Renal cortical epithelial cell (primary cell): ENCODE results near the gene GADD45B. TPM values are rescaled to one million over a fixed set of nuclear protein-coding genes. Genes with fewer than 3 reads are reported as not detected.
"Not testable (repeated sequence)": the region's sequence is repeated elsewhere in the genome, so short reads cannot be mapped to it uniquely, and the experiment has no call there.

Source experiments
- DNase-seq: peaks from one replicate; pipeline ENCODE4 v3.0.0-alpha.2; 2011; ENCODE audit warnings: low read depth
- total RNA-seq: library from RNA; depleted of rRNA; stranded (reverse); fragments of >200 nt; gene quantifications from 2 replicates; pipeline ENCODE4 v1.2.3, GENCODE V29; 2014

Gene GADD45B
- total RNA-seq, 1 donor from 2014 or later, result 50.2 TPM

- DNase-seq, result no peak
Measured at GRCh38 chr19:2514981-2515518, 39.1 kb downstream of the GADD45B start.

- DNase-seq, result no peak
Measured at GRCh38 chr19:2516727-2517126, 40.8 kb downstream of the GADD45B start.

- DNase-seq, result no peak
Measured at GRCh38 chr19:2517881-2518601, 42.1 kb downstream of the GADD45B start.

- not testable (repeated sequence) for DNase-seq
Measured at GRCh38 chr19:2518856-2519255, 42.9 kb downstream of the GADD45B start.

- DNase-seq, result no peak
Measured at GRCh38 chr19:2519482-2519881, 43.6 kb downstream of the GADD45B start.

GRCh38 chr19:2523630-2524311 lies 47.8 kb downstream of the GADD45B start:
- DNase-seq, result no peak

- DNase-seq, result no peak
Measured at GRCh38 chr19:2524361-2524839, 48.5 kb downstream of the GADD45B start.

GRCh38 chr19:2524840-2525723 lies 49.2 kb downstream of the GADD45B start:
- DNase-seq, result peak; percentile 72

- DNase-seq, result no peak
Measured at GRCh38 chr19:2527171-2527570, 51.2 kb downstream of the GADD45B start.

- no peak for DNase-seq
Measured at GRCh38 chr19:2527686-2528085, 51.8 kb downstream of the GADD45B start.

Other genes with a start within 250 kb of the GADD45B start
- gene PLEKHJ1, start 239.8 kb upstream of the GADD45B start, total RNA-seq, result 68.1 and 121 TPM in 2 replicates
- gene SF3A2, start 239.3 kb upstream of the GADD45B start, total RNA-seq, result 21.0 and 39.2 TPM in 2 replicates
- gene AMH, start 226.8 kb upstream of the GADD45B start, total RNA-seq, result 1.0 TPM in 1 of 2 replicates, not detected in the other
- gene JSRP1, start 219.7 kb upstream of the GADD45B start, total RNA-seq, result 3.3 TPM in 1 of 2 replicates, not detected in the other
- gene PEAK3, start 194.0 kb upstream of the GADD45B start, total RNA-seq, result 0.05 TPM in 1 of 2 replicates, not detected in the other
- gene LINGO3, start 168.0 kb upstream of the GADD45B start, total RNA-seq, result 0.05 TPM in 1 of 2 replicates, not detected in the other
- gene LSM7, start 147.5 kb upstream of the GADD45B start, total RNA-seq, result 69.3 and 119 TPM in 2 replicates
- gene SPPL2B, start 147.4 kb upstream of the GADD45B start, total RNA-seq, result 12.5 and 43.7 TPM in 2 replicates
- 0.05 TPM in 1 of 2 replicates, not detected in the other for gene TMPRSS9, start 115.9 kb upstream of the GADD45B start, total RNA-seq
- gene TIMM13, start 48.5 kb upstream of the GADD45B start, total RNA-seq, result 31.8 and 45.5 TPM in 2 replicates
- 47.4 and 75.4 TPM in 2 replicates for gene LMNB2, start 19.2 kb upstream of the GADD45B start, total RNA-seq
- gene GNG7, start 226.6 kb downstream of the GADD45B start, total RNA-seq, result 1.8 TPM in 1 of 2 replicates, not detected in the other
- 0.15 TPM in 1 of 2 replicates, not detected in the other for gene DIRAS1, start 245.2 kb downstream of the GADD45B start, total RNA-seq